ENCODE results near the gene ADGRV1.
"Not testable (repeated sequence)": the region's sequence is repeated elsewhere in the genome, so short reads cannot be mapped to it uniquely, and the experiment has no call there.

DNA sequence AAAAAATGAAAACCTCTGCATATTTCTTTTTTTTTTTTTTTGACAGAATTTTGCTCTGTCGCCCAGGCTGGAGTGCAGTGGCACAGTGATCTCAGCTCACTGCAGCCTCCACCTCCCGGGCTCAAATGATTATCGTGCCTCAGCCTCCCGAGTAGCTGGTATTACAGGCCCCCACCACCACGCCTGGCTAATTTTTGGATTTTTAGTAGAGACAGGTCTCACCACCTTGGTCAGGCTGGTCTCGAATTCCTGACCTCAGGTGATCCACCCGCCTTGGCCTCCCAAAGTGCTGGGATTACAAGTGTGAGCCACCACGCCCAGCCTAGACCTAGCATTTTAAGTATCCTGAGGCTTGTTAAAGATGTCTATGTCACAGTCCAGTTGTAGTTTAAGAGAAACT, 493.8 kb downstream of the ADGRV1 start:
- TF ChIP-seq POLR2AphosphoS5 (IDR thresholded peaks at IDR 0.05; ENCODE audit: borderline replicate concordance, low read depth, low read length); EZH2 (IDR thresholded peaks at IDR 0.05): not testable (repeated sequence)

All from SK-N-MC (cell line).